HL-60/S4 treated with phorbol 12-myristate 13-acetate at 8.2 ng/mL for 4 days and 3 days (cell line): Measurements from ENCODE around the gene UBALD2.
"Not testable (repeated sequence)": the region's sequence is repeated elsewhere in the genome, so short reads cannot be mapped to it uniquely, and the experiment has no call there.

Experiments
- in situ Hi-C: fragments of 300-500 bp; cut with MboI; formaldehyde crosslinking; loops from 2 replicates; pipeline ENCODE4 v1.15.0; 2022; ENCODE audit warnings: low sequenced_read_pairs

The UBALD2 gene

GRCh38 chr17:76264755-76265623 lies at the start of gene UBALD2:
Gene UBALD2 (plus strand): TSS chr17:76265348. CDS start chr17:76265506, 158 bp downstream.
- in situ Hi-C loops, result no loop called here

GRCh38 chr17:76217081-76217480 lies 48.1 kb upstream of the UBALD2 start:
- in situ Hi-C loops, result no loop called here

GRCh38 chr17:76219670-76220383 lies 45.3 kb upstream of the UBALD2 start:
- in situ Hi-C loops, result no loop called here

GRCh38 chr17:76223802-76224201 lies 41.3 kb upstream of the UBALD2 start:
- in situ Hi-C loops, result no loop called here

- in situ Hi-C loops, result not testable (repeated sequence)
Observed at GRCh38 chr17:76225373-76226086, 39.6 kb upstream of the UBALD2 start.

- in situ Hi-C loops, result not testable (repeated sequence)
Observed at GRCh38 chr17:76226749-76227148, 38.4 kb upstream of the UBALD2 start.

- in situ Hi-C loops, result no loop called here
Observed at GRCh38 chr17:76232342-76232741, 32.8 kb upstream of the UBALD2 start.

- in situ Hi-C loops, result no loop called here
Observed at GRCh38 chr17:76233588-76234353, 31.4 kb upstream of the UBALD2 start.

GRCh38 chr17:76234354-76234679 lies 30.8 kb upstream of the UBALD2 start:
- in situ Hi-C loops, result no loop called here

- in situ Hi-C loops, result no loop called here
Observed at GRCh38 chr17:76235883-76236282, 29.3 kb upstream of the UBALD2 start.

- in situ Hi-C loops, result no loop called here
Observed at GRCh38 chr17:76236603-76237002, 28.5 kb upstream of the UBALD2 start.

- in situ Hi-C loops, result no loop called here
Observed at GRCh38 chr17:76237859-76238313, 27.3 kb upstream of the UBALD2 start.

GRCh38 chr17:76238847-76239537 lies 26.2 kb upstream of the UBALD2 start:
- in situ Hi-C loops, result no loop called here

GRCh38 chr17:76239538-76240274 lies 25.4 kb upstream of the UBALD2 start:
- in situ Hi-C loops, result no loop called here

- in situ Hi-C loops, result no loop called here
Observed at GRCh38 chr17:76240461-76241203, 24.5 kb upstream of the UBALD2 start, which contains the start of gene RNF157. Gene RNF157 (minus strand): TSS chr17:76240493. CDS start chr17:76240240, 253 bp downstream.

GRCh38 chr17:76241204-76241538 lies 24.0 kb upstream of the UBALD2 start:
- in situ Hi-C loops, result no loop called here

- in situ Hi-C loops, result no loop called here
Observed at GRCh38 chr17:76241691-76242255, 23.4 kb upstream of the UBALD2 start.
